ENCODE measurements around the gene KCNAB3.
"Not testable (repeated sequence)": the region's sequence is repeated elsewhere in the genome, so short reads cannot be mapped to it uniquely, and the experiment has no call there.

KCNAB3 gene

GRCh38 chr17:7929158-7930023, at the start of gene KCNAB3:
TSS of gene KCNAB3 (minus strand) at chr17:7929856. CDS start at chr17:7929435, 421 bp downstream.
- peak; percentile 45 to 49 for DNase-seq

- DNase-seq = no peak
These were observed 48.1 kb upstream of the KCNAB3 start for GRCh38 chr17:7977805-7978204.

DNA sequence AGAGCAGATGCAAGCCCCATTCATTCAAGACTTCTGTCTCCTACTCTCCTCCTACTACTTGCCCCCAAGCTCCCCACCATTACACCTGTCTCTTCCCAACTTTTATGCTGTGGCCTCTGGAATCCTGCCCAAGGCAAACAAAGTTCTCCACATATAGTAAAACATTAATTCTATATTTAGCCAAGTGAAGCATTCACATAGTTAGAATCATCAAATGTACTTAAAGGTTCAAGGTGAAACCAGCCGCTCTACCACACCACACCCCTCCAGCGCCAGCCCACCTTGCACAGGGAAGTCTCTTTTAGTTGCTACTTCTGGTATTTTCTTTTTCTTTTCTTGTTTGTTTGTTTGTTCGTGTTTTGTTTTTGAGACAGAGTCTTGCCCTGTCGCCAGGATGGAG, 47.4 kb upstream of the KCNAB3 start:
- no peak for DNase-seq

- no peak for DNase-seq
These were observed 45.0 kb upstream of the KCNAB3 start for GRCh38 chr17:7974638-7975131.

DNA sequence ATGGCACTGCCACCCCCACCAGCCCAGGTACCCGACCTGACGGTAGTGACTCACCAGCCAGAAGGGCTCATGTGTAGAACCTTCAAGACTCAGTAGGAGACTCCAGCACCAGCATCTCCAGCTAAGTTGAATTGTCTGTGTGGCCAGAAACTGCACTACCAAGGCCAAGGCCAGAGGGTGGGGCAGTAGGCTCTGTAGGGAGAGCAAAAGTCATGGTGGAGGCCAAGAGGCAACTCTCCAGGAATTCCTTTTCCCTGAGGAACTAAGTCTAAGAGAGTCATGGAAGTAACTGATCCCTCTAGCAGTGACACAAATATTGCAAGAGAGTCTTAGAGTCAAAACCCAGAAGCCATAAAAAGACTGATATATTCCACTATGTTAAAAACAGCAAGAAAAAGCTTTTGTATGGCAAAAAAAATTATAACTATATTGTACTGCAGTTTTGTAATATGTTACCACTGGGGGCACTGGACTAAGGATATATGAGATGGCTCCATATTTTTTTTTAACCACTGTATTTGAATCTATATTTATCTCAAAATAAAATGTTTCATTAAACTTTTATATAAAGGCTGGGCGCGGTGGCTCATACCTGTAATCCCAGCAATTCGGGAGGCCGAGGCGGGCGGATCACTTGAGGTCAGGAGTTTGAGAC, 42.6 kb upstream of the KCNAB3 start:
- DNase-seq = no peak

DNA sequence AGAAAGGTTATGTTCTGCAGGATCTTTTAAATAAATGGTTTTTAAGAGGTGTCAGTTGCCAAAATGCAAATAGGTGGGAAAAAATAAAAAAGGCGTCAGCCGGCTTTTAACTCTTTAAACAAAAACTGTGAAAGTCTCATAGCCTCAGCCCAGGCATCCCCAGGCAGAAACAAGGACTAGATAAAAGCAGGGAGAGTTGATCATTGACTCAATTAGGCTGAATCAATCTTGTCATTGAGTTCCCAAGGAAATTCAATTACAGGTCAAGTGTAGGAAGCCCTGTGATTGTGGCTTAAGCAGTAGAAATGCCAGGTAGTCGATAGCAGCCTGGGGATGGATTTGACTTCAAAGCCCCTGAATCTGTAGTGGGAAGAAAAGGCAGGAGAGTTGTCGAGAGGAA, 42.0 kb upstream of the KCNAB3 start:
- no peak for DNase-seq

- no peak for DNase-seq
These were observed 39.8 kb upstream of the KCNAB3 start for GRCh38 chr17:7969433-7969832.

DNA sequence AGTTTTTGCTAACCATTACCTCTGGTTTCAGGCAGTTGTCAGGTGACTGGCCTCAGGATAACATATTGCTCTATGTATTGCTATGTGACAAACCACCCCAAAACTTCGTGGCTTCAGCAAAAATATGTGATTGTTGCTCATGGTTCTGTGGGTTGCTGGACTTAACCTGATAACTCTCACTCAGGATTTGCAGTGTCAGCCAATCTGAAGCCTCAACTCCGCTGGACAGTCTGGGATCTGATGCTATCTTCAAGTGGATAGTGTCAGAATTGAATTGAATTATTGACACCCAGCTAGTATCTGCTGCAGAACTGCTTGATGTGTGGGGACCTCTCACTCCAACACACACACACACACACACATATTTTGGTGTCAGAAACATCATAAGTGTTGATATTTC, 38.1 kb upstream of the KCNAB3 start:
- DNase-seq = no peak

GRCh38 chr17:7961421-7961820, 31.8 kb upstream of the KCNAB3 start:
- DNase-seq = no peak

- no peak for DNase-seq
These were observed 30.0 kb upstream of the KCNAB3 start for GRCh38 chr17:7959503-7960253.

GRCh38 chr17:7956228-7956965, 26.7 kb upstream of the KCNAB3 start:
- no peak for DNase-seq

DNA sequence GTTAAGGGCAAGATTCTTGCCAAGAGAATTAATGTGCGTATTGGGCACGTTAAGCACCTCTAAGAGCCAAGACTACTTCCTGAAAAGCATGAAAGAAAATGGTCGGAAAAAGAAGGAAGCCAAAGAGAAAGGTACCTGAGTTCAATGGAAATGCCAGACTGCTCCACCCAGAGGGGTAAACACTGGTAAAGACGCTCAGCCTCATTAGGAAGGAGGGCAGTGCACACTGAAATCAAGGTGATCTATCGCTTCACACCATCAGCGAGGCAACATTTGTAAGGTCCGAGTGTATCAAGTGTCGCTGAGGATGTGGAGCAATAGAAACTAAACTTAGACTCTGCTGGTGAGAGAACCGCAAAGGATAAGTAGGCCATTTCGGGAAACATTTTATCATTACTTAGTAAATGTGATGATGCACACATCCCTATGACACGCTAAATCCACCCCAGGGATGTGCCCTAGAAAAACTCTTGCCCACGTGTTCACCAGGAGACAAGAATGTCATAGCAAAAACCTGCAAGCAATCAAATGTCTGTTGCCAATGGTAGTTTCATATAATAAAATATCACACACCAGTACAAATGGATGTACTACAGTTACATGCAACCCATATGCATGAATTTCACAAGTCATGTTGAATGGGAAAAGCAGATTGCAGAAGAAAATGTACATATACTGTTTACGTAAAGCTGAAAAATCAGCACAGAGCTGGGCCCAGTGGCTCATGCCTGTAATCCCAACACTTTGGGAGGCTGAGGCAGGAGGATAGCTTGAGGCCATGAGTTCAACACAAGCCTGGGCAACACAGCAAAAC, 26.0 kb upstream of the KCNAB3 start:
- no peak for DNase-seq

- not testable (repeated sequence) for DNase-seq
These were observed 23.6 kb upstream of the KCNAB3 start for GRCh38 chr17:7953266-7953665.

- DNase-seq = peak in 1 of 2 donors; percentile 14
These were observed 21.6 kb upstream of the KCNAB3 start for GRCh38 chr17:7951143-7951792.

GRCh38 chr17:7950578-7950977, 20.9 kb upstream of the KCNAB3 start:
- DNase-seq = no peak

DNA sequence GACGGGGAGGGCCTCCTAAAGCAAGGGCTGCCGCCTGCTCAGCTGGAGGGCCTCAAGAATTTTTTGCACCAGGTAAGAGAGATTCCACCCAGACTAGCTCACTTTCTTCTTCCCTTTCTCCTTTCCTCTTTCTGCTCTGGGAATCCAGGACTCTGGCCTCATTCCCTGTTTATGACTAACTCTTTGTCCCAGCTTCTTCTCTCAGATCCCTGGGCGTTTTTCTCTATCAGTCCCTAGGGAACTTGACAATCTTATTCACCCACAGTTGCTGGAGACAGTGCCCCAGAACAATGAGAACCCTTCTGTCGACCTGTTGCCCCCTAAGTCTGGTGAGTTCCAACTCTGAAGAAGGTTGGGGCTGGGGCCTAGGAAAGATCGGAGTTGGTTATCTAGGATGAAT, 18.0 kb upstream of the KCNAB3 start:
- DNase-seq = no peak

DNA sequence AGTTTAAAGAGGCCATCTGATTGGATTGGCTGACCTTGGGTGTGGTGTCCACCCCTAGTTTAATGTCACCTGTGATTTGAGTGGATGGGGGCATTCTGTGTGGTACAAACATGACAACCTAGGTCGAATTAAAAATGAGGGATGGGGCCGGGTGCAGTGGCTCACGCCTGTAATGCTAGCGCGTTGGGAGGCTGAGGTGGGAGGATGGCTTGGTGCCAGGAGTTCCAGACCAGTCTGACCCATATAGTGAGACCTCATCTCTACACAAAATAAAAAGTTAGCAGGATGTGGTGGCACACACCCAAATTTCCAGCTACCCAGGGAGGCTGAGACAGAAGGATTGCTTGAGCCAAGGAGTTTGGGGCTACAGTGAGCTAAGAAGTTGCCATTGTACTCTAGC, 16.8 kb upstream of the KCNAB3 start:
- DNase-seq = no peak

GRCh38 chr17:7945651-7946050, 16.0 kb upstream of the KCNAB3 start:
- no peak for DNase-seq

- DNase-seq = no peak
These were observed 14.7 kb upstream of the KCNAB3 start for GRCh38 chr17:7944326-7944725.

- no peak for DNase-seq
These were observed 13.6 kb upstream of the KCNAB3 start for GRCh38 chr17:7943291-7943690.

DNA sequence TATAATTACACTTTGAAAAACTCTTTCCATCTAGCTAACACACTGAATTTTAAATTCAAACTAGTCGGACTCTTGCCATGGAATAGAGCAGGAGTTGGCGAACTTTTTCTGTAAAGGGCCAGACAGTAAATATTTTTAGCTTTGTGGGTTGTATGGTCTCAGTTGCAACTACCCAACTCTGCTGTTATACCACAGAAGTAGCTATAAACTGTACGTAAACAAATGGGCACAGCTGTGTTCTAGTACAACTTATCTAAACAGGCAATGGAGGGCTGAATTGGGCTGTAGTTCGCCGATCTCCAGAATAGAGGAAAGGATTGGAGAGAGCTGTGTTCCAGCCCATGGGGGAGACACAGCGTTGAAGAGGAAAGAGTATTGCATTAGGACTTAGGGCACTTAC, 11.1 kb upstream of the KCNAB3 start:
- no peak for DNase-seq

Data from activated CD4-positive, alpha-beta T cell treated with anti-CD3 and anti-CD28 coated beads for 4 hours (primary cell).